Mucosa of descending colon (tissue), 3 donors: Measurements from ENCODE around the gene UBL4B. TPM values are rescaled to one million over a fixed set of nuclear protein-coding genes. Genes with fewer than 3 reads are reported as not detected.

Source experiments
- ATAC-seq: fragments of 200-7000 bp; cut with Tn5 transposase; one replicate; pipeline ENCODE4 v1.9.1; 2020; ENCODE audit warnings: mild to moderate bottlenecking, moderate library complexity
- DNase-seq, 3 donors: peaks; one replicate each; pipeline ENCODE4 v3.0.0-alpha.2; 2020
- H3K36me3 ChIP-seq: fragments of 200-600 bp; one replicate; pipeline ENCODE4 v1.8.0; 2021; ENCODE audit warnings: low read depth, mild to moderate bottlenecking
- H3K4me1 ChIP-seq: fragments of 200-600 bp; one replicate; pipeline ENCODE4 v1.8.0; 2021; ENCODE audit warnings: low read depth, mild to moderate bottlenecking
- H3K4me3 ChIP-seq: fragments of 200-600 bp; one replicate; pipeline ENCODE4 v1.8.0; 2021; ENCODE audit warnings: mild to moderate bottlenecking
- H3K9me3 ChIP-seq: fragments of 200-600 bp; one replicate; pipeline ENCODE4 v1.8.0; 2021; ENCODE audit warnings: mild to moderate bottlenecking
- intact Hi-C, 2 donors: fragments of 100-400 bp; cut with DNase I in 1 of 2; cut with micrococcal nuclease in 1 of 2; formaldehyde crosslinking; loops; one replicate each; pipeline versions ENCODE4 v1.11.0 to v1.11.1; 2022; cut with DNase I, micrococcal nuclease
- total RNA-seq, 3 donors: library from RNA; stranded (reverse); fragmentation: NEBNext Ultra II Directional in 2 of 3; extraction: Animal tissue kit (Norgen Biotek cat#: 25700) in 2 of 3; gene quantifications; one replicate each; pipeline versions ENCODE4 v1.2.1 to v1.2.4, GENCODE V29; 2021 to 2023
- TF ChIP-seq, protein P1 (sequence below): fragments of 200-600 bp; IDR thresholded peaks from one replicate; pipeline ENCODE4 v1.8.0; 2022; ENCODE audit warnings: antibody characterized with exemption, mild to moderate bottlenecking
- donor health status: DM: no; HTN: no; CAD: no; lungs with moderate emphysema.
- donor health status: DM: no; HTN: no; CAD: no.
- donor health status: DM: no; HTN: yes; CAD: no.

UBL4B gene
- total RNA-seq, 3 donors from 2014 or later: not detected

DNA sequence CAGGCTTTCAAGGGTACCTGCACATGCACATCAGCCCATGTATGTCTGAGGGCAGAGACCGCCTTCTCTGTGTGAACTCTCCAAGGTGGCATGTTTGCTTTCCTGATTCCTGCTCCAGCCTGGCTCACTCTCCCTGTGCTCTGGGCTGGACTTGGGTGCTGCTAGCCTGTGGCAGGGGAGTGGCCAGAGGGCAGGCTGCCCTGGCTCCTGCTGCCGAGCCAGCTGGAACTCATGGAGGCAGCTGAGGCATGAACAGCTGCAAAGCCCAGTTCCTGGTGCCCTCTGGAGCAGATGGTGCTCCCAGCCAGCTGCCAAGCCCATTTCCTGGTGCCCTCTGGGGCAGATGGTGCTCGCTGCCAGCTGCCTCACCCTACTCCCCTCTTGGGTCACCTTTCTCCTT, 7.6 kb downstream of the UBL4B start:
- Histone ChIP-seq H3K36me3 (no peaks in the 10 kb centered on the region), H3K9me3 (no peaks in the 10 kb centered on the region), H3K4me3 (no peak overlapping the region), H3K4me1 (no peaks in the 10 kb centered on the region)
- TF ChIP-seq, protein P1, sequence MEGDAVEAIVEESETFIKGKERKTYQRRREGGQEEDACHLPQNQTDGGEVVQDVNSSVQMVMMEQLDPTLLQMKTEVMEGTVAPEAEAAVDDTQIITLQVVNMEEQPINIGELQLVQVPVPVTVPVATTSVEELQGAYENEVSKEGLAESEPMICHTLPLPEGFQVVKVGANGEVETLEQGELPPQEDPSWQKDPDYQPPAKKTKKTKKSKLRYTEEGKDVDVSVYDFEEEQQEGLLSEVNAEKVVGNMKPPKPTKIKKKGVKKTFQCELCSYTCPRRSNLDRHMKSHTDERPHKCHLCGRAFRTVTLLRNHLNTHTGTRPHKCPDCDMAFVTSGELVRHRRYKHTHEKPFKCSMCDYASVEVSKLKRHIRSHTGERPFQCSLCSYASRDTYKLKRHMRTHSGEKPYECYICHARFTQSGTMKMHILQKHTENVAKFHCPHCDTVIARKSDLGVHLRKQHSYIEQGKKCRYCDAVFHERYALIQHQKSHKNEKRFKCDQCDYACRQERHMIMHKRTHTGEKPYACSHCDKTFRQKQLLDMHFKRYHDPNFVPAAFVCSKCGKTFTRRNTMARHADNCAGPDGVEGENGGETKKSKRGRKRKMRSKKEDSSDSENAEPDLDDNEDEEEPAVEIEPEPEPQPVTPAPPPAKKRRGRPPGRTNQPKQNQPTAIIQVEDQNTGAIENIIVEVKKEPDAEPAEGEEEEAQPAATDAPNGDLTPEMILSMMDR: no peak
- intact Hi-C loops: no loop called here
- ATAC-seq: peak; percentile 72
- peak in 2 of 3 donors; percentile 29 to 45 for DNase-seq

DNA sequence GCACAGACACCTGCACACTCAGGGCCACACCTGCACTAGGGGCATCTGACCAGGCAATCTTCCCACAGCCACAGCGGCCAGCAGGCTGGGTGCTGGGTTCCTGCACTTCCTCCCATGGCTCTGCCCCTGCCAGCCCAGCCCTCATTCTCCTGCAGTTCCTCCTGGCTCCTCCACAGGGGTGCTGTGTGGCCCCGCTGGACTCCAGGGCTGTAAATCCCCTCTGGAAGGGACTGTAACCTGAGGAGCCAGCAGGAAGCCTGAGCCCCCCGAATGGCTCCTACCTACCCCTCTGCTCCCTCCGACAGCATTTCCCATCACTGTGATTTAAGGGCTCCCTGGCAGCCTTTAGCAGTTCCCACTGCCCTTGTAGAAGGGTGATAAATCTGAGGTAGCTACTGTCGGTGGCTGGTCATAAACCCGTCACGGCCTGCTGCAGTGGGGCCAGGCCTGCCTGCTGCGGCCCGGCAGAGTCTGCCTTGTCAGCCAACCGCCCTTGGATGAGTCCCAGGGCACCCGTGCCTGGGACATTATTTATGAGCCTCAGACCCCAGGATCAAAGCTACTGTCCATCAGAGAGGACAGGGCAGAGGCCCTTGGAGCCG, 8.8 kb downstream of the UBL4B start:
- ATAC-seq: no peak
- Histone ChIP-seq H3K4me1 (no peaks in the 10 kb centered on the region), H3K9me3 (no peaks in the 10 kb centered on the region), H3K4me3 (no peak overlapping the region), H3K36me3 (no peaks in the 10 kb centered on the region)
- intact Hi-C loops: no loop called here
- no peak for DNase-seq
- TF ChIP-seq, protein P1: no peak

- Histone ChIP-seq H3K9me3 (no peaks in the 10 kb centered on the region), H3K36me3 (no peaks in the 10 kb centered on the region), H3K4me3 (no peak overlapping the region), H3K4me1 (no peaks in the 10 kb centered on the region)
- DNase-seq: no peak
- no peak for ATAC-seq
- TF ChIP-seq, protein P1: no peak
- intact Hi-C loops: no loop called here
Measured at GRCh38 chr1:110123224-110123623, 11.0 kb downstream of the UBL4B start.

GRCh38 chr1:110125810-110126209, 13.6 kb downstream of the UBL4B start:
- intact Hi-C loops: no loop called here
- Histone ChIP-seq H3K4me1 (no peaks in the 10 kb centered on the region), H3K4me3 (no peak overlapping the region), H3K9me3 (no peaks in the 10 kb centered on the region), H3K36me3 (no peaks in the 10 kb centered on the region)
- DNase-seq (no peak), ATAC-seq (no peak)
- TF ChIP-seq, protein P1: no peak

GRCh38 chr1:110130113-110130591, 17.9 kb downstream of the UBL4B start:
- no peak for ATAC-seq
- TF ChIP-seq, protein P1: no peak
- DNase-seq: no peak
- no peaks in the 10 kb centered on the region for H3K36me3 ChIP-seq
- intact Hi-C loops: no loop called here
- no peaks in the 10 kb centered on the region for H3K9me3 ChIP-seq
- H3K4me3 ChIP-seq: no peak overlapping the region
- no peaks in the 10 kb centered on the region for H3K4me1 ChIP-seq

- ATAC-seq (no peak), DNase-seq (no peak)
- intact Hi-C loops: no loop called here
- Histone ChIP-seq H3K9me3 (no peaks in the 10 kb centered on the region), H3K36me3 (no peaks in the 10 kb centered on the region), H3K4me1 (no peaks in the 10 kb centered on the region), H3K4me3 (no peak overlapping the region)
- TF ChIP-seq, protein P1: no peak
Measured at GRCh38 chr1:110130989-110131388, 18.7 kb downstream of the UBL4B start.
